Stimulated activated CD4-positive, alpha-beta T cell treated with anti-CD3 and anti-CD28 coated beads, Interleukin-1b, Interleukin-23, amount 100 ng/mL, for 1 hour (primary cell): ENCODE data around the gene MT1F.
"Not testable (repeated sequence)": the region's sequence is repeated elsewhere in the genome, so short reads cannot be mapped to it uniquely, and the experiment has no call there.

ENCODE experiments used
- DNase-seq, 2 donors: peaks; one replicate each; pipeline ENCODE4 v3.0.0-alpha.2; 2020; ENCODE audit warnings: low read depth in 2 of 2

The MT1F gene

DNA sequence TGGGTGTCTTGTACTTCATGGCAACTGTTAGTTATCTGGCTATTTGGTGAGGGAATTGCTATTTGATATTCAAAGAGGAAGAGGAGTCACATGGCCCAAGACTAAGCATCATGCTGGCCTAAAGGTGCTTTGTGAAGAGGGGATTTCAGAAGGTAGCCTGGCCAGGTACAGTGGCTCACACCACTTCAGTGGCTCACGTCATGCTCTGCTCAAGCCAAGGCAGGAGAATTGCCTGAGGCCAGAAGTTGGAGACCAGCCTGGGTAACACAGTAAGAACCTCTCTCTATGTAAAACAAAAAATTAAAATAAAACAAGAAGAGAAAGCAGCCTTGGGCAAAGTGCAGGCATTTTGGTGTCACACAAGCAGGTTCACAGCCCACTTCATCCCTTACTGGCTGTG, 12.4 kb upstream of the MT1F start:
- DNase-seq, result no peak

DNA sequence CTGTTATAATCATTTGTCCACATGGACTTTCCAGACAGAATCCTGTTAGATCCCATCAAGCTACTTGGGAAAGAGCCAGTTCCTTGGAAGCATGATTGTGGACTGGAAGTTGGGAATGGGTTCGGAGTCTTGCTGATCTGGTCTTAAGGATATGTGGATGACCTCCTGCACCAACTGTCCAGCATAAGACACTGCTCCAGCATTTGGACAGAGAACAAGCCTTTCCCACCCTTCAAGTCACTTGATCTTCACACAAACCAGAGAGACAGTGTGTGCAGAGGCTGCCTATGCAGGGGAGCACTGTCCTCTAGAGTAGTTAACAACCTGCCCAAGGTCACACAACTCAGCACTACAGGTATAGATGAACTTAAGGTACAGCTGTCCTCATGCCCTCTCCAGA, 11.9 kb upstream of the MT1F start:
- no peak for DNase-seq

DNA sequence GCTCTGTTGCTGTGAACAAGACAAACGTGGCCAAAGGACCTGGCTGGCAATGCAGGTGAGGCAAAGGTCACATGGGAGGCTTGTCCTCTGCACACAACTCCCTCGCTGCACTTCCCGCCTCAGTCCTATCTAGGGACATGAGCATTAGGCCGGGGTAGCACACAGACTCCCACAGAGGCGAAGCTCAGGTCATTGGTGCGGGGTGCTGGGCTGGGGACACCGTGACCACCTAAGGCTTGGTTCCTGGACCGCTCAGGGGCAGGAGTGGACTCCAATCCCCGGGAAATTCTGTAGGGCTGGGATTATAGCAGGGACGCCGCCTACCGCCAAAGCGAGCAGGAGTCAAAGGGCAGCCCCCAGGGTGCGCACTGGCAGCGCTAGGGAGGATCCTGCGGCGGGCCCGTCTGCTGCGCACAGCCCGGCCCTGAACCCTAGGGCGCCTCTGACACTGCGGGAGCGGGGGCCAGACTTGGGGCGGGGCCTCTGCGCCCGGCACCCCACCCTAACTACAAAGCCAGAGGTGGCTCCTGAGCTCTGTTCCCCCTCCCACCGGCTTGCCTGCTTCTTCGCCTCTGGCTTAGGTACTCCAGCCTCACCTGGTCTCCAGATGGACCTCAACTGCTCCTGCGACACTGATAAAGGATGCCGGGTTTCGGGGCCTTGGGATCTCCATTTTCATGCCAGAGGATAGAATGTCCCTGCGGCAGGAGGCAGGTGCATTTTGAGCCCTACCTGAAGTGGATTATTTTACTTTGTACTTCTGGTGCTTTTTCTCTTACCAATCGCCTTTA, 9.9 kb upstream of the MT1F start:
- no peak for DNase-seq

DNA sequence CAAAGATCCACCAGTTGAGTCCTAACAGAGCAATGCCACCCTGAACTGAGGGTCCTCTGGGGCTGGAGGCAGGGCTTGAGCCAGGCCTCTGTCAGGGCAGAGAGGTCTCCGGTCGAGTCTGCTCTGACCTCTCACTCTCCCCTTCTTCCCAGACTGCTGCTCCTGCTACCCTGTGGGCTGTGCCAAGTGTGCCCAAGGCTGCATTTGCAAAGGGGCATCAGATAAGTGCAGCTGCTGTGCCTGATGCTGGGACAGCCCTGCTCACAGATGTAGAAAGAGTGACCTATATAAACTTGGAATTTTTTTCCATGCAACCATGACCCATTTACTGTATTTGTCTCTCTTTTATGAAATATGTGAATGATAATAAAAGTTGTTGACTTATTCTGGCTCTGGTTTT, 8.5 kb upstream of the MT1F start:
- no peak for DNase-seq

DNA sequence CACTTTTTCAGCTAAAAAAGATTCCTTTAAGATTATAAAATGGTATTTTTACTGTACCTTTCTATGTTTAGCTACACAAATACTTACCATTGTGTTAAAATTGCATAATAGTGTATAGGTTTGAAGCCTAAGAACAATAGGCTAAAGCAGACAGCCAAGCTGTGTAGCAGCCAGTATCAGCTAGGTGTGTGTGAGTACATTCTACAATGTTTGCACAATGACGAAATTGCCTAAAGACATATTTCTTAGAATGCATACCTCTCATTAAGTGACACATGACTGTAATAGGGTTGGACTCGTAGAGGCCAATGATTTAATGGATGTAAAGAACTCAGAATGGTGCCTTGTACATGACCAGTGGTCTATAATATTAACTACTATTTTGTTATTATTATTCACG, 7.9 kb upstream of the MT1F start:
- no peak for DNase-seq

DNA sequence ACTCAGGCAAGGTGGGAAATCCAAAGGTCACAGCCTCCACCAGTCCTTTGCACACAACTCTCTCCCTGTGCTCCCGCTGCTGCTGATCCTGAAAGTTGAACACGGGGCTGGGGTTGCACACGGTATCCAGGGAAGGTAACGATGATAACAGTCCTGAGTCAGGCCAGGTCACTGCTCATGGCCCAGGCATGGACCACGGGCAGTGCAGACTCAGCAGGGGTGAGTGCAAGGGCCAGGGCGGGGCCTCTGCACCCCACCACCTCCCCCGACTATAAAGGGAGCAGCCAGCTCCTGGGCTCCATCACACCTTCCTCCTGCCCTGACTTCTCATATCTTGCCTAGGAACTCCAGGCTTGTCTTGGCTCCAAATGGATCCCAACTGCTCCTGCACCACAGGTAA, 6.2 kb upstream of the MT1F start, which contains the start of gene MT1B:
Gene MT1B, plus strand, starts transcription at position 301 of the 400 bp plus-strand sequence. Its CDS starts 68 bp downstream, at position 369.
- no peak for DNase-seq

DNA sequence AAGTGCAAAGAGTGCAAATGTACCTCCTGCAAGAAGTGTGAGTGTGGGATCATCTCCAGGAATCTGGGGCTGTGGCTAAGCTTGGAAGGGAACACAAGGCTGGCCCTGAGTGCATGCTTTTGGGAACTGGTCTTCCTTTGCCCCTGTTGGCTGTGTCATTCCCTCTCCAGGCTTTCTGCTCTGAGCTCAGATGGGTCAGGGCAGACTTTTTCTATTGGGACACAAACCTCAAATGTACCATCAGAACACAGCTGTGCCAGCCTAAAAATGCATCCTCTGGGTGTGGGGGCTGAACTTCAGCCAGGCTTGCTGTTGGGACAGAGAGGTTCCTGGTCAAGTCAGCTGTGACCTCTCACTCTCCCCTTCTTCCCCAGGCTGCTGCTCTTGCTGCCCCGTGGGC, 5.2 kb upstream of the MT1F start:
- DNase-seq, result no peak

DNA sequence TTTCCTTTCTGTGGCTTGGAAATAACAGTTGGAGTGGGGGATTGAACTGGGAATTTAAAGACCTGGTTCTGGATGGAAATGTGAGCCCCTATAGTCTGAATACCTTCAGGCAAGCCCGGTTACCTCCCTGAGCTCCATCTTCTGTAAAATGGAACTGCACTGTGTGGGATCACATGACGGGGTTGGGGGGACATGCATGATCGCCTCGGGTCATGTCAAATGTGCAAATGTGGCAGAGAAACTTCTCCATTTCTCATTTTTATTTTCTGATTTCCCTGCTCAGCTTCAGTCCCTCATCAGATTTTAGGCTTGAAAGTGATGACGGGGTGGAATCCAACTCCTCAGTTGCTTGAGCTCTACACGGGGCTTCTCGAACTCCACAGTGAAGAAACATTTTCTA, 4.5 kb upstream of the MT1F start:
- DNase-seq, result no peak

DNA sequence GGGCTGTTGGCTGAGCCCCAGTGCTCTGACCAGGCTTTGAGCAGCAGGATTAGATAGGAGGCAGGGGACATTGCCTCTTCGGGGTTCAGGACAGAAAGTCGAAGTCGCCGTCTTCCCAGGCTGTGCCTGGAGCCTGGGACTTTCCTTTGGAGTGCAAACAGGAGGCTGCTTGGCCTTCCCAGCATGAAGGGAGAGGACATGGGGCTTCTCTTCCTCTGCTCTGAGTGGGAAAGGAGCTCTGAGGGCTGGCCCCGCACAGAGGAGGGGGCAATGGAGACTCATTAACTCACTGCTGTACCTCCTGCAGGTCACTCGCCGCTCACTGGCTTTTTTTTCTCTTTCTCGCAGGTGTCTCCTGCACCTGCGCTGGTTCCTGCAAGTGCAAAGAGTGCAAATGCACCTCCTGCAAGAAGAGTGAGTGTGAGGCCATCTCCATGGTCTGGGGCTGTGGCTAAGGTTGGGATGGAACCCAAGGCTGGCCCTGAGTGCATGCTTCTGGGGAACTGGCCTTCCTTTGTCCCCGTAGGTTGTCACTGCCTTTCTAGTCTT, 642 bp downstream of the MT1F start:
- no peak for DNase-seq

DNA sequence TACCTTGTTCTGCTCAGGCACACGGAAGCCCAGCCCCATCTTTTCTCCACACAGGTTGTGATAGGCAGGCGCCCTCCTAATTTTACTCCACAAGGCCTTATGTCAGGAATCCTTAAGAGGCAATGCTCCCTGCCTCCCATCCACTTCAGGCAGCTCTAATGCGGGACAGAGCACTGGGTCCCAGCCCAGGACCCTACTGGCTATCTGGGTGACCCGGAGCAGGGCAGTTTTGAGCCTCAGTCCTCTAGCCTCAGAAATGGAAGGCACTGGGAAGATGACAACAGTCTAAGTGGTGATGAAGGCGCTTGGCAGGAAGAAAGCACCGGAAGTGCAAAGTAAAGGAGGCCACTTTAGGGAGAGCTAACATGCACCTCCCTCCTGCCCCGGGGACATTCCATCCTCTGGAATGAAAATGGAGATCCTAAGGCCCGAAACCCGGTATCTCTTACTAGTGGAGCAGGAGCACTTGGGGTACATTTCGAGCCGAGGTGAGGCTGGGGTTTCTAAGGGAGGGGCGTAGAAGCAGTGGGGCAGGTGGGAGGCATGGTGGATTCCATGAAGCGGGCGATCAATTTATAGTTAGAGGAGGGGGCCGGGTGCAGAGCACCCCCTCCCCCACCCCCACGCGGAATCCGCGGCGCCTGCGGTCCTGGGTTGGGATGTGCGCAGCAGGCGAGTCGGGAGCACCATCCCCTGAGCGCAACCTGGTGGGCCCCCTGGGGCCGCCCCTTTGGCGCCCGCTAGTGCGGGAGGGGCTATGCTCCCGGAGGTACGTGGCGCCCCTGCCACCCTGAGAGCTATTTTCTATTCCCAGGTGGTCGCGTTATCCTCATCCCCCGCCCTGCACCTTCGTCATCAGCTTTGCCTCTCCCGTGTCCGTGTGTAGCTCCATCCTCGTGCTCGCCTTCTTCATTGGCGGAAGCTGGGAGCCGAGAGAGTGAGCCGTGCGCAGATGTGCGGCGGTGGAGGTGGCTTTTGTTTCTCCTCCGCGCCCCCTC, 4.9 kb downstream of the MT1F start:
- no peak for DNase-seq

DNA sequence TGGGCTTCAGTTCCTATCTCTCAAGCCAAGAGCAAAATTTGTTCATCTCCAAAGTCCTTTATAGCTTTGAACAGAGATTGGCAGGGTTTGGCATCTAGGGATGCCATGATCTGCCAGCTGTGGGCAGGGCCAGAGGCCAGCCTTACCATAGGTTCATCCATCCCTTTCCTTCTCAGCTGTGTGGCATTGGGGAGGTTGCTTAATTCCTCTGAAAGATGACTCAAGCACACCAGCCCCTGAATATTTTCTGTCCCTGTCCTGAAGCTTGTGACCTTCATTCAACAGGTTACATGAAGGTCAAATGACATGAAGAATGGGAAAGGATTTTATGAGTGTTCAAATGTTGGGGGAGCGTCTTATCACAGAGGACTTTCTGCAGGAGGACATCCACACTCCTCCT, 6.7 kb downstream of the MT1F start:
- no peak for DNase-seq

DNA sequence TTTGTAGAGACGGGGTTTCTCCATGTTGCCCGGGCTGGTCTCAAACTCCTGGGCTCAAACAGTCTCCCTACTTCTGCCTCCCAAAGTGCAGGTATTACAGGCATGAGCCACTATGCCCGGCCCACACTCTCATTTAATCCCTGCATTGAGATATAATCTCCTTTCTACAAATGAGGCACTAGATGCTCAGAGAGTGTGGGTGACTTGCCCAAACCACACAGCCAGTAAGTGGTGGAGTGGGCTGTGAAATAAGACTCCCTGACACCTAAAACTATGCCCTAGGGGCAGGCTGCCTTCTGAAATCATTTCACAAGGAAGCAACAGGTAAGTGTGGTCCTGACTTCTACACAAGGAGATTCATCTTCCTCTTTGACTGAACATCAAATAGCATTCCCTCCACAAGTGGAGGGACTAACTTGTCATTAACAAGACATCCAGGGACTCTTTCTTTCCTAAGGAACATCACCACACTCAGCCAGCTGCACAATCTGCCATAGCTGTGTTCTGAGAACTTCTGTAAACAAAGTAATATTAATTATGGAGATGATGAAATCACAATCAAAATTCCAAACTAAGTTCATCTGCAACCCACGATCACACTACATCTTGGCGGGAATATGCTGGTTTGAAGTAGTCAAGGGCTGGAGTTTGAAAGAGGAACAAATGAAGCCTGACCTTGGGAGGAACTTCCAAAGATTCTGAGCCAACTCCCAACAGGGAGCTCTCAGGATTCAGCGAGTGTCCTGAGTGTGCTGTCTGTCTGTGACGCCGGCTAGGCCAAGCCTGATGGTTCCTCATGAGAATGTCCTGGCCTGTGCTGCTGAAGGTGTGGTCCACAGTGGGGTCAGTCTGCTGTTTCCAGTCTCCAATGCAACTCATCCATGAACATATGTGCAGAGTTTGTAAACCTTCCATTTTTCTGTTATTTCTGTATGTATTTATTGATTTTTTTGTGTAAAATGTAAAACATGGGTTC, 7.8 kb downstream of the MT1F start:
- not testable (repeated sequence) for DNase-seq

DNA sequence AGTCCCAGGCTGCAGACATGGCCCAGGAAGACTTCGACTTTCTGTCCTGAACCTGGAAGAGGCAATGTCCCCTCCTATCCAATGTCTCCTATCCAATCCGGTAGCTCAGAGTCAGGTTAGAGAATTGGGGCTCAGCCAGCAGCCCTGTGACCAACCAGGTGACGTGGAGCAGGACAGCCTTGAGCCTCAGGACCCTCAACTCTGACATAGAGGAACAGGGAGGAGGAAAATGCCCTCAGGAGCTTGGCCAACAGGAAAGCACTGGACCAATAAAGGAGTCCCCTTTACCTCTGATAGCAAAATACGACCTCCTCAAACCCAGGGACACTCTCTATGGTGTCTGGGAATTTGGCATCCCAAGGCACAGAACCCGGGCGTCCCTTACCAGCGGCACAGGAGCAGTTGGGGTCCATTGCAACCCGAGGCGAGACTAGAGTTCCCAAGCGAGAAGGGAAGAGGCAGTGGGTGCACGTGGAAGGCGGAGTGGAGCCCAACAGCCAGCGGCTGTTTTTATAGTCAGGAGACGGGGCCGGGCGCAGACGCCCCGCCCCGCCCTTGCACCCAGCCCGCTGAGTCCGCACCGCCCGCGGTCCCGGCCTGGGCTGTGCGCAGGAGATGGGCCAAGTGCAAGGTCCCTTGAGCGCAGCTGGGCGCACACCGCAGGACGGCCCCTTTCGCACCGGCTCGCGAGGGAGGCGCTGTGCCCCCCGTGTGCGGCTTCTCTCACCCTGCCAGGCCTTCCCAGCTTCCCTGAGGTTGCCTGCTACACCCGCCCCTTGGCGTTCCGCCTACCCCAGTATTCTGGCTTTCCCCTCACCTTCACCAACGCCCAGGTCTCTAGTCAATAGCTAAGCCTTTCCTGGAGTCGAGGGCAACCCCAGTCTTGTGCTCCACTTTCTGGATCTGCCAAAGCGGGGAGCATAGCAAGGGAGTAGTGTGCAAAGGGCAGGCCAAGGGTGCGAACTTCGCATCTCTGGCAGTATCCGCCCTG, 10.1 kb downstream of the MT1F start, which contains the start of gene MT1G:
Gene MT1G, minus strand, starts transcription at position 485 of the 991 bp plus-strand sequence. Its CDS starts 72 bp downstream, at position 413.
- DNase-seq, result no peak

DNA sequence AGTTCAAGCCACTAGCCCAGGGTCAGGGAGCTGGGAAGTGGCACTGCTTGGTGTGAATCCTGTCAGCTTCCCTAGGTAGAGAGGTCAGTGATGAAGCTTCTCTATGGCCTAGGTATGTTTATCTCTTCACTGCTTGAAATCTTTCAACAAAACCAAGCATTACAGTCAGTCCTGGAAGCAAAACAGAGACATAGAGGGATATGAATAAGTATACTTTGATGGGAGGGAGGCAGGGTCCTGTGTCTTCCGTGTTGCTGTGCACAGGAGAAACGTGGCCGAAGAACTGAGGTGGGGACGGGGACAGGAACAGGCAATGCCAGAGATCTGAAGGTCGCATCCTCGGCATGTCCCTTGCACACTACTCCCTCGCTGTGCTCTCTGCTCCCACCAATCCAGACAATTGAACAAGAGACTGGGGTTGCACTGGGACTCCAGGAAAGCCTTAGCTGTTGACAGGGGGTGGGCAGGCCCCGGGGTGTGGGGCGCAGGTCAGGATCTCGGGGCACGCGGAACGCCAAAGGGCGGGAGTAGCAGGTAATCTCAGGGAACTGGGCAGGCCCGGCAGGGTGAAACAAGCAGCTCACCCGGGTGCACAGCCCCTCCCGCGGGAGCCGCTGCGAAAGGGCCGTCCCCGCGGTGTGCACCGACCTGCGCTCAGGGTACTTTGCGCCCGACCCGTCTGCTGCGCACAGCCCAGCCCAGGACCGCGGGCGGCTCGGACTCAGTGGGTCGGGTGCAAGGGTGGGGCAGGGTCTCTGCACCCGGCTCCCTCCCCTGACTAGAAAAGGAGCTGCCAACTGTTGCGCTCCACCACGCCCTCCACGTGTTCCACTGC, 11.5 kb downstream of the MT1F start, which contains the start of gene MT1H:
Gene MT1H, plus strand, starts transcription at position 810 of the 835 bp plus-strand sequence. CDS start 71 bp downstream, outside the sequence.
- no peak for DNase-seq

DNA sequence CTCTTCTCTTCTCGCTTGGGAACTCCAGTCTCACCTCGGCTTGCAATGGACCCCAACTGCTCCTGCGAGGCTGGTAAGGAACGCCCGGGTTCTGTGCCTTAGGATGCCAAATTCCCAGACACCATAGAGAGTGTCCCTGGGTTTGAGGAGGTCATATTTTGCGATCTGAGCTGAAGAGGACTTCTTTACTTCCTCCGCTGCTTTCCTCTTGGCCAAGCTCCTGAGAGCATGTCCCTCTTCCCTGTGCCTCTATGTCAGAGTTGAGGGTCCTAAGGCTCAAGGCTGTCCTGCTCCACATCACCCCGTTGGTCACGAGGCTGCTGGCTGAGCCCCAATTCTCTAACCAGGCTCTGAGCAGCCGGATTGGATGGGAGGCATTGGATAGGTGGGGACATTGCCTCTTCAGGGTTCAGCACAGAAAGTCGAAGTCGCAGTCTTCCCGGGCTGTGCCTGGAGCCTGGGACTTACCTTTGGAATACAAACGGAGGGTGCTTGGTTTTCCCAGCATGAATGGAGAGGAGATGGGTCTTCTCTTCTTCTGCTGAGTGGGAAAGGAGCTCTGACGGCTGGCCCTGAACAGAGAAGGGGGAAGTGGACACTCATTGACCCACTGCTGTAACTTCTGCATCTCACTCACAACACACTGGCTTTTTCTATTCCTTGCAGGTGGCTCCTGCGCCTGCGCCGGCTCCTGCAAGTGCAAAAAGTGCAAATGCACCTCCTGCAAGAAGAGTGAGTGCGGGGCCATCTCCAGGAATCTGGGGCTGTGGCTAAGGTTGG, 12.3 kb downstream of the MT1F start:
- no peak for DNase-seq

DNA sequence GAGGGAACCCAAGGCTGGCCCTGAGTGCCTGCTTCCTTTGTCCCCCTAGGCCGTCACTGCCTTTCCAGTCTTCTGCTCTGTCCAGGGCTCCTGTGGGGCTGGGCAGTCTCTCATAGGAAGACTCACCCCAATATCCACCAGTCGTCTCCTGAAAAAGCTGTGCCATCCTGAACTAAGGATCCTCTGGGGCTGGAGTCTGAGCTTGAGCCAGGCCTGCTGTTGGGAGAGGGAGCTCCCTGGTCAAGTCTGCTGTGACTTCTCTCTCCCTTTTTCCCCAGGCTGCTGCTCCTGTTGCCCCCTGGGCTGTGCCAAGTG, 12.8 kb downstream of the MT1F start:
- no peak for DNase-seq

DNA sequence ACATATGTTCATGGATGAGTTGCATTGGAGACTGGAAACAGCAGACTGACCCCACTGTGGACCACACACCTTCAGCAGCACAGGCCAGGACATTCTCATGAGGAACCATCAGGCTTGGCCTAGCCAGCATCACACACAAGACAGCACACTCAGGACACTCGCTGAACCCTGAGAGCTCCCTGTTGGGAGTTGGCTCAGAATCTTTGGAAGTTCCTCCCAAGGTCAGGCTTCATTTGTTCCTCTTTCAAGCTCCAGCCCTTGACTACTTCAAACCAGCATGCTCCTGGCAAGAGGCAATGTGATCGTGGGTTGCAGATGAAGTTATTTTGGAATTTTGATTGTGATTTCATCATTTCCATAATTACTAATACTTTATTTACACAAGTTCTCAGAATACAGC, 13.9 kb downstream of the MT1F start:
- DNase-seq, result not testable (repeated sequence)

DNA sequence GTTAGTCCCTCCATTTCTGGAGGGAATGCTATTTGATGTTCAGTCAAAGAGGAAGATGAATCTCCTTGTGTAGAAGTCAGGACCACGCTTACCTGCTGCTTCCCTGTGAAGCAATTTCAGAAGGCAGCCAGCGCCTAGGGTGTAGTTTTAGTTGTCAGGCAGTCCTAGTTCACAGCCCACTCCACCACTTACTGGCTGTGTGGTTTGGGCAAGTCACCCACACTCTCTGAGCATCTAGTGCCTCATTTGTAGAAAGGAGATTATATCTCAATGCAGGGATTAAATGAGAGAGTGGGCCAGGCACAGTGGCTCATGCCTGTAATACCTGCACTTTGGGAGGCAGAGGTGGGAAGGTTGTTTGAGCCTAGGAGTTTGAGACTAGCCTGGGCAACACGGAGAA, 14.4 kb downstream of the MT1F start:
- DNase-seq, result not testable (repeated sequence)
